Epithelial cell of prostate (primary cell): ENCODE results near the gene GOLGA8M.
"Not testable (repeated sequence)": the region's sequence is repeated elsewhere in the genome, so short reads cannot be mapped to it uniquely, and the experiment has no call there.

Experiments used
- DNase-seq: peaks from one replicate; pipeline ENCODE4 v3.0.0-alpha.2; 2011; ENCODE audit warnings: low read depth, low spot score
- H3K27ac ChIP-seq: fragments of 450-650 bp; 2 replicates; pipeline ENCODE4 v1.5.1; 2017; ENCODE audit warnings: mild to moderate bottlenecking

The GOLGA8M gene

GRCh38 chr15:28663717-28664116 is 48.5 kb downstream of the GOLGA8M start:
- not testable (repeated sequence) for H3K27ac ChIP-seq, DNase-seq

GRCh38 chr15:28660750-28661149 is 51.5 kb downstream of the GOLGA8M start:
- not testable (repeated sequence) for H3K27ac ChIP-seq, DNase-seq

DNA sequence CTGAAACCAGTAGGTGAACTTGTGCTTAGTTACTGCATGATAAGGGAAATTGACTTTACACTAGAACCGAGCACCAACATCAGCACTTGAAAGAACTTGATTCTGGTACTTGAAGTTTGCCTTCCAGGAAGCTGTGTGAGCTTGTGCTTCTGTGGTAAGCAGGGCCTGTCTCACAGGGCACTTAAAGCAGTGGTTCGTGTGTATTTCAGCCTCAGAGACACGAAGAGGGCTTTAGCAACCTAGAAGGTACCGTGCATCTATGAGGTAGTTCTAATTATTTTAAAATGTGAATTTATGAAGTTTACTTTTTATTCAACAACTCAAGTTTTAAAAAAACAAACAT is 56.2 kb downstream of the GOLGA8M start:
- DNase-seq, H3K27ac ChIP-seq: not testable (repeated sequence)

GRCh38 chr15:28655329-28656017 is 56.7 kb downstream of the GOLGA8M start:
- not testable (repeated sequence) for DNase-seq, H3K27ac ChIP-seq

DNA sequence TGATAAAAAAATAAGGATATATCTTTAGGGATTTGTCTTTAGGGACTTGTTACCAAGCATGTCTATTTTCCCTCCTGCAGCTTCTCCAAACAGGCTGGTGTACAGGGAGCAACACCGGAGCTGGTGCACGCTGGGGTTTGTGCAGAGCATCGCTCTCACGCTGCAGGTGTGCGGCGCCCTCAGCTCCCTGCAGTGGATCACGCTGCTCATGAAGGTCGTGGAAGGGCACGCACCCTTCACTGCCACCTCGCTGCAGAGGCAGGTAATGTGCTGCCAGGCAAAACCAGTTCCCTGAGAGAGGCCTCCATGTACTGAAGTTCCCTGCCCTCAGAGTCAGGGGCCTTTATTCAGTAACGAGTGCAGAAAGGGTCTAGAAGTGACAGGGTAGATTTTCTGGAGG is 58.0 kb downstream of the GOLGA8M start:
- not testable (repeated sequence) for DNase-seq

GRCh38 chr15:28652538-28652937 is 59.7 kb downstream of the GOLGA8M start:
- not testable (repeated sequence) for DNase-seq, H3K27ac ChIP-seq

More for the DNA sequence above, 58.0 kb downstream of the GOLGA8M start:
- not testable (repeated sequence) for H3K27ac ChIP-seq
